Tibial nerve (tissue), 4 donors: Measurements from ENCODE around the gene SCIN. TPM values are rescaled to one million over a fixed set of nuclear protein-coding genes. Genes with fewer than 3 reads are reported as not detected.
A peak's percentile ranks its signal among the peaks of the same experiment; 100 is the strongest.
"Not testable (repeated sequence)": the region's sequence is repeated elsewhere in the genome, so short reads cannot be mapped to it uniquely, and the experiment has no call there.

Experiments
- DNase-seq, 2 donors: peaks; one replicate each; pipeline ENCODE4 v3.0.0-alpha.2; 2019; ENCODE audit warnings: low spot score in 2 of 2
- H3K27ac ChIP-seq, 4 donors: fragments of 200-600 bp; sonication (generic) in 3 of 4; one replicate each; pipeline ENCODE4 v1.5.1; 2017 to 2019; ENCODE audit warnings: mild to moderate bottlenecking in 1 of 4
- H3K27me3 ChIP-seq, 2 donors: fragments of 200-600 bp; sonication (generic) in 1 of 2; one replicate each; pipeline versions ENCODE4 v1.5.1 to v1.6.0; 2017 to 2019
- H3K36me3 ChIP-seq, 3 donors: fragments of 200-600 bp; sonication (generic); one replicate each; pipeline ENCODE4 v1.5.1; 2018 to 2019
- H3K4me1 ChIP-seq, 4 donors: fragments of 200-600 bp; sonication (generic) in 3 of 4; one replicate each; pipeline ENCODE4 v1.5.1; 2017 to 2019
- H3K4me3 ChIP-seq, 4 donors: fragments of 200-600 bp; sonication (generic) in 3 of 4; one replicate each; pipeline ENCODE4 v1.5.1; 2017 to 2019; ENCODE audit warnings: mild to moderate bottlenecking in 1 of 4, moderate library complexity in 1 of 4
- H3K9me3 ChIP-seq, 4 donors: fragments of 200-600 bp; sonication (generic) in 3 of 4; one replicate each; pipeline ENCODE4 v1.5.1; 2017 to 2019
- CTCF ChIP-seq, 5 experiments: fragments of 200-600 bp in 3 of 5; fragments of 450-650 bp in 2 of 5; sonication (generic) in 3 of 5; IDR thresholded peaks; one replicate each; pipeline ENCODE4 v1.5.1; 2016 to 2019; ENCODE audit warnings: antibody characterized with exemption in 5 of 5, mild to moderate bottlenecking in 3 of 5, moderate library complexity in 2 of 5
- EP300 ChIP-seq, 2 donors: sonication (generic); formaldehyde crosslinking; IDR thresholded peaks; one replicate each; pipeline ENCODE4 v1.6.1; 2017; ENCODE audit warnings: antibody characterized with exemption in 2 of 2, mild to moderate bottlenecking in 1 of 2
- POLR2A ChIP-seq, 2 donors: fragments of 450-650 bp; IDR thresholded peaks; one replicate each; pipeline ENCODE4 v1.6.1; 2017; ENCODE audit warnings: antibody characterized with exemption in 2 of 2, mild to moderate bottlenecking in 2 of 2, moderate library complexity in 2 of 2
- WGBS, 2 donors: methylation state at CpG; one replicate each; pipeline ENCODE4 v1.1.5; 2018; 5-methylcytosine and 5-hydroxymethylcytosine counted together
- total RNA-seq, 4 donors: library from RNA; depleted of rRNA; stranded (reverse); fragments of >200 nt; gene quantifications; one replicate each; pipeline ENCODE4 v1.1.0, GENCODE V29; 2016

SCIN gene
- 1 to 10 TPM in 3 of 4 donors, under 1 TPM in 1; under 0.01 to 7.0 (median 2.2) TPM for total RNA-seq

GRCh38 chr7:12570534-12571461 is at the start of gene SCIN:
Gene SCIN, plus strand, starts transcription at chr7:12570720. Its CDS starts 67 bp downstream, at chr7:12570787.
- TF ChIP-seq POLR2A (IDR thresholded peaks at IDR 0.05): no peak
- no peak for TF ChIP-seq EP300 (IDR thresholded peaks at IDR 0.05)
- TF ChIP-seq CTCF (IDR thresholded peaks at IDR 0.05): no peak
- no peaks in the 10 kb centered on the region for H3K36me3 ChIP-seq
- peak within 1 kb of the TSS in 1 of 4 donors; percentile 40 for H3K27ac ChIP-seq
- no peaks in the 10 kb centered on the region for H3K9me3 ChIP-seq
- peak within 1 kb of the TSS; percentile 34 to 51 (median 41) for H3K4me3 ChIP-seq
- 6% methylated on average over 42 to 51 of the region's 74 CpGs for WGBS, 2 donors
- H3K4me1 ChIP-seq: peaks cover 0 to 20% (median 8%) of the 10 kb centered on the region in 4 donors
- peak; percentile 22 to 25 for DNase-seq
- H3K27me3 ChIP-seq: peaks cover 0 to 26% of the 10 kb centered on the region in 2 donors

DNA sequence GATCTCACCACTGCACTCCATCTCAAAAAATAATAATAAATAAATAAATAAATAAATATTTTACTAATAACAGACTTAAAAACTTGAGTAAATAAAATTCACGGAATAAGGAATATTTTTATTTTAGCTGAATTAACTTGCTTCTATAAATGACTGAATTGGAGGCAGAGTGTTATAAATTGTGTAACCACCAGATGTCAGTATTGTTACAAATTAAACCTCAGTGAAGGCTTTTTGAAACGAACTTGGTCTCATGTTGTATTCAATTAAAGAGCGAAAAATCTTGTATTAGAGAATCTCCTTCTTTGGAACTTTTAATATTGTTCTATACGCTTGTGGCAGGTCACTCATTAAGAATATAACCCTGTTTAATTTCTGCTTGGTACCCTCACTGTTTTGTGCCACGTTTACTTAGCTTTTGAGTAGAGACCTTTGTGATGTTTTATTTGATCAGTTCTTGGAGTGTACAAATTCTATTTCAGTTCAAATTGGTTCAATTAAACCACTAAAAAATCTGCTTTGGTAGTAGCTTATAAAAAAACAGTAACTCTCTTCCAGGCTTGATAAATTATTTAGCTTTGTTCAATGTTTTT is 45.6 kb upstream of the SCIN start:
- Histone ChIP-seq H3K36me3 (no peaks in the 10 kb centered on the region), H3K4me1 (no peaks in the 10 kb centered on the region), H3K27me3 (no peaks in the 10 kb centered on the region), H3K27ac (no peak overlapping the region), H3K4me3 (no peak overlapping the region), H3K9me3 (no peaks in the 10 kb centered on the region)
- TF ChIP-seq POLR2A (IDR thresholded peaks at IDR 0.05): no peak
- peak; percentile 25 to 71 (median 62) for TF ChIP-seq CTCF (IDR thresholded peaks at IDR 0.05)
- no peak for DNase-seq
- WGBS, 2 donors: 15 to 21% methylated on average over 5 of the region's 5 CpGs

DNA sequence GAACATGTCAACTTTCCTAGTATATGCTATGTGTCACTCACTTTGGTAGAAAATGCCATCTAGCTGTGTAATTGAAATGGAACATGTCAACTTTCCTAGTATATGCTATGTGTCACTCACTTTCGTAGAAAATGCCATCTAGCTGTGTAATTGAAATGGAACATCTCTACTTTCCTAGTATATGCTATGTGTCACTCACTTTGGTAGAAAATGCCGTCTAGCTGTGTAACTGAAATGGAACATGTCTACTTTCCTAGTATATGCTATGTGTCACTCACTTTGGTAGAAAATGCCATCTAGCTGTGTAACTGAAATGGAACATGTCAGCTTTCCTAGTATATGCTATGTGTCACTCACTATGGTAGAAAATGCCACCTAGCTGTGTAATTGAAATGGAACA is 43.8 kb upstream of the SCIN start:
- H3K4me1 ChIP-seq, H3K27ac ChIP-seq, DNase-seq, H3K4me3 ChIP-seq, H3K36me3 ChIP-seq, H3K27me3 ChIP-seq, H3K9me3 ChIP-seq: not testable (repeated sequence)
- WGBS, 2 donors: 86% methylated on average over 2 of the region's 2 CpGs

- H3K4me3 ChIP-seq, H3K36me3 ChIP-seq, H3K27ac ChIP-seq, DNase-seq, H3K9me3 ChIP-seq, H3K27me3 ChIP-seq, H3K4me1 ChIP-seq: not testable (repeated sequence)
- WGBS, 2 donors: 90 to 96% methylated on average over 1 of the region's 1 CpG
Measured at GRCh38 chr7:12527670-12528069, 42.9 kb upstream of the SCIN start.

DNA sequence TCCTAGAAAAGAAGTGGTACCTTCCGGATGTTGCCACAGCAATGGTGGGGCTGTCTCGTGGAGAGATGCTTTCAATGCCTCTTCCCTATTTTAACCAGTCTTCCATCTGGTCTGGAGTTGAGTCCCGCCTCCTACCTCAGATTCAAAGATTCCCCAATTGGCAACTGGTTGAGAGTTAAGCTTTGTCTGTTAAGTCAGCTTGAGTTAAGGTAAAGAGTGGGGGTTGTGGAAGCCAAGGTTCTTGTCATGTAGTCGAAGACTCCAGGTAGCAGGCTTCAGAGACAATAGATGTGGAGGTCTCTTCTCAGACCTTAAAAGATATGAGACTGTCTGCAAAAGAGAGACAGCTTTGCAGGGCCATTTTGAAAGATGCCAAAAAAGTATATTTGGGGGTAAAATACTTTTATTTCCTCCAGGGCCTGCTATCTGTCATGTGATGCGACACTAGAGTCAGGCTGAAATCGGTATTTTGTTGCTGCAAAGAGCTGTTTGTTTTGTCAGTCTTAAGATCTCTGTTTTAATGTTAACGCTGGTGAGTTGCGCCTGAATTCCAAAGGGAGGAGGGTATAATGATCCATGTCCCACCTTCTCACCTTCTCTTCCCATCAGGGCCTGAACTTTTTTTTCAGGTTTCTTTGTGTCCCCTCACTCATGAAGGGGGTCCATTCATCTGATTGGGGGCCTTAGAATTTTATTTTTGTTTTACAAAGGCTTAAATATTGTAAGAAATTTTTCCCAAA is 40.4 kb upstream of the SCIN start:
- WGBS, 2 donors: 81 to 84% methylated on average over 8 of the region's 8 CpGs
- no peak for DNase-seq
- TF ChIP-seq EP300 (IDR thresholded peaks at IDR 0.05) (no peak), CTCF (IDR thresholded peaks at IDR 0.05) (no peak), POLR2A (IDR thresholded peaks at IDR 0.05) (no peak)
- H3K4me3 ChIP-seq: no peak overlapping the region
- no peaks in the 10 kb centered on the region for H3K9me3 ChIP-seq
- no peak overlapping the region for H3K27ac ChIP-seq
- H3K4me1 ChIP-seq: no peaks in the 10 kb centered on the region
- H3K27me3 ChIP-seq: no peaks in the 10 kb centered on the region
- no peaks in the 10 kb centered on the region for H3K36me3 ChIP-seq

DNA sequence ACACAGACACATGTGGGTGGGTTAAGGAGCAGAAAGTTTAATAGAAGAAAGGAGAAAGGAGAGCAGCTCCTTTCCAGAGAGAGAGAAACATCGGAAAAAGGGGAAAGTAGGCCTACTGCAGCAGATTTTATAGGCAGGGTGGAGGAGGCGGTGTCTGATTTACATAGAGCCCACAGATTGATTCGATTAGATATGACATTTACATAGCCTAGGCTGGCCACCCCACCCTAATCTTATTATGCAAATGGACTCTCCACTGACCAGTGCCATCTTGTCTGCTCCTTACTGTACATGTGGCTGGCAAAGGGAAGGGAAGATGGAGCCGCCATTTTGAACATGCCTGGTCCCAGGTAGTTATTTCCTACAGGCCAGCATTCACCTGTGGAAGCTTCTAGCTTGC is 38.7 kb upstream of the SCIN start:
- H3K4me3 ChIP-seq: no peak overlapping the region
- H3K27me3 ChIP-seq: no peaks in the 10 kb centered on the region
- DNase-seq: no peak
- TF ChIP-seq EP300 (IDR thresholded peaks at IDR 0.05): no peak
- no peaks in the 10 kb centered on the region for H3K36me3 ChIP-seq
- H3K9me3 ChIP-seq: no peaks in the 10 kb centered on the region
- no peaks in the 10 kb centered on the region for H3K4me1 ChIP-seq
- no peak overlapping the region for H3K27ac ChIP-seq
- 93% methylated on average over 4 of the region's 4 CpGs for WGBS, 2 donors
